Tibial nerve (tissue), 4 donors: ENCODE measurements around the gene DTX3. TPM values are rescaled to one million over a fixed set of nuclear protein-coding genes. Genes with fewer than 3 reads are reported as not detected.
"Not testable (repeated sequence)": the region's sequence is repeated elsewhere in the genome, so short reads cannot be mapped to it uniquely, and the experiment has no call there.

ENCODE experiments used
- DNase-seq, 2 donors: peaks; one replicate each; pipeline ENCODE4 v3.0.0-alpha.2; 2019; ENCODE audit warnings: low spot score in 2 of 2
- H3K27ac ChIP-seq, 4 donors: fragments of 200-600 bp; sonication (generic) in 3 of 4; one replicate each; pipeline ENCODE4 v1.5.1; 2017 to 2019; ENCODE audit warnings: mild to moderate bottlenecking in 1 of 4
- H3K27me3 ChIP-seq, 2 donors: fragments of 200-600 bp; sonication (generic) in 1 of 2; one replicate each; pipeline versions ENCODE4 v1.5.1 to v1.6.0; 2017 to 2019
- H3K36me3 ChIP-seq, 3 donors: fragments of 200-600 bp; sonication (generic); one replicate each; pipeline ENCODE4 v1.5.1; 2018 to 2019
- H3K4me1 ChIP-seq, 4 donors: fragments of 200-600 bp; sonication (generic) in 3 of 4; one replicate each; pipeline ENCODE4 v1.5.1; 2017 to 2019
- H3K4me3 ChIP-seq, 4 donors: fragments of 200-600 bp; sonication (generic) in 3 of 4; one replicate each; pipeline ENCODE4 v1.5.1; 2017 to 2019; ENCODE audit warnings: mild to moderate bottlenecking in 1 of 4, moderate library complexity in 1 of 4
- H3K9me3 ChIP-seq, 4 donors: fragments of 200-600 bp; sonication (generic) in 3 of 4; one replicate each; pipeline ENCODE4 v1.5.1; 2017 to 2019
- CTCF ChIP-seq, 5 experiments: fragments of 200-600 bp in 3 of 5; fragments of 450-650 bp in 2 of 5; sonication (generic) in 3 of 5; IDR thresholded peaks; one replicate each; pipeline ENCODE4 v1.5.1; 2016 to 2019; ENCODE audit warnings: antibody characterized with exemption in 5 of 5, mild to moderate bottlenecking in 3 of 5, moderate library complexity in 2 of 5
- EP300 ChIP-seq, 2 donors: sonication (generic); formaldehyde crosslinking; IDR thresholded peaks; one replicate each; pipeline ENCODE4 v1.6.1; 2017; ENCODE audit warnings: antibody characterized with exemption in 2 of 2, mild to moderate bottlenecking in 1 of 2
- POLR2A ChIP-seq, 2 donors: fragments of 450-650 bp; IDR thresholded peaks; one replicate each; pipeline ENCODE4 v1.6.1; 2017; ENCODE audit warnings: antibody characterized with exemption in 2 of 2, mild to moderate bottlenecking in 2 of 2, moderate library complexity in 2 of 2
- WGBS, 2 donors: methylation state at CpG; one replicate each; pipeline ENCODE4 v1.1.5; 2018; 5-methylcytosine and 5-hydroxymethylcytosine counted together
- total RNA-seq, 4 donors: library from RNA; depleted of rRNA; stranded (reverse); fragments of >200 nt; gene quantifications; one replicate each; pipeline ENCODE4 v1.1.0, GENCODE V29; 2016

The DTX3 gene
- total RNA-seq, 4 donors from 2014 or later, result 19.0 to 33.1 (median 28.1) TPM

DNA sequence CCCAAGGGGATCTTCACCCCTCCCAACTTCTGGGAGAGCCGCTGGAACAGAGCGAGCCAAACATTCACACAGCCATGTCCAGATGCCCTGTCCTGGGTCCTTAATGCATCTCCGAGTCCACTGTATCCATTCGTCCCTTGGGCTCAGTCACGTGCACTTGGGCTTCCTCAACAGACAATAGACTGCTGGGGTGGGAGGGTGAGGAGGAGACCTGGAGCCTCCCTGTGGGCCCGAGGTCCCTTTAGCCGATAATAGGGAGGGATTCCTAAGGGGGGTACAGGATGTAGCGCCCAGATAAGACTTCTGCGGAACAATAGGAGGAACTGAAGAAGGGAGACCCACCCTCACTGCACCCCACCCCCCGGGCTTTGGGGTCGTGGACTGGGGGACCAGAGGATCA lies 13.3 kb downstream of the DTX3 start:
- Histone ChIP-seq H3K27me3 (peaks cover 0 to 39% of the 10 kb centered on the region in 2 donors), H3K4me3 (no peak overlapping the region), H3K27ac (no peak overlapping the region), H3K36me3 (peaks cover 0 to 43% (median 0%) of the 10 kb centered on the region in 3 donors), H3K4me1 (peaks cover 0 to 50% (median 19%) of the 10 kb centered on the region in 4 donors), H3K9me3 (no peaks in the 10 kb centered on the region)
- TF ChIP-seq POLR2A (IDR thresholded peaks at IDR 0.05), result no peak
- TF ChIP-seq CTCF (IDR thresholded peaks at IDR 0.05), result no peak
- DNase-seq, result no peak
- 61 to 62% methylated on average over 10 to 11 of the region's 11 CpGs for WGBS, 2 donors

DNA sequence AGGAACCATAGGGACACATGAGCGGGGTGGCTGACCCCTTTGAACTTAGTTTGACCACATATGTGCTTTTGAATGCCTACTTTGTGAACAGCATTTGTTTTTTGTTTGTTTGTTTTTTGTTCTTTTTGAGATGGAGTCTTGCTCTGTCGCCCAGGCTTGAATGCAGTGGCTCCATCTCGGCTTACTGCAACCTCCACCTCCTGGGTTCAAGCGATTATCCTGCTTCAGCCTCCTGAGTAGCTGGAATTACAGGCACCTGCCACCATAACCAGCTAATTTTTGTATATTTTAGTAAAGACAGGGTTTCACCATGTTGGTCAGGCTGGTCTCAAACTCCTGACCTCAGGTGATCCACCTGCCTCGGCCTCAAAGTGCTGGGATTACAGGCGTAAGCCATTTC lies 13.8 kb downstream of the DTX3 start:
- H3K9me3 ChIP-seq, H3K4me3 ChIP-seq, DNase-seq, H3K27ac ChIP-seq: not testable (repeated sequence)
- Histone ChIP-seq H3K36me3 (peaks cover 0 to 43% (median 0%) of the 10 kb centered on the region in 3 donors), H3K4me1 (peaks cover 0 to 45% (median 19%) of the 10 kb centered on the region in 4 donors), H3K27me3 (peaks cover 0 to 39% of the 10 kb centered on the region in 2 donors)
- WGBS, 2 donors, result 91% methylated on average over 6 of the region's 6 CpGs

DNA sequence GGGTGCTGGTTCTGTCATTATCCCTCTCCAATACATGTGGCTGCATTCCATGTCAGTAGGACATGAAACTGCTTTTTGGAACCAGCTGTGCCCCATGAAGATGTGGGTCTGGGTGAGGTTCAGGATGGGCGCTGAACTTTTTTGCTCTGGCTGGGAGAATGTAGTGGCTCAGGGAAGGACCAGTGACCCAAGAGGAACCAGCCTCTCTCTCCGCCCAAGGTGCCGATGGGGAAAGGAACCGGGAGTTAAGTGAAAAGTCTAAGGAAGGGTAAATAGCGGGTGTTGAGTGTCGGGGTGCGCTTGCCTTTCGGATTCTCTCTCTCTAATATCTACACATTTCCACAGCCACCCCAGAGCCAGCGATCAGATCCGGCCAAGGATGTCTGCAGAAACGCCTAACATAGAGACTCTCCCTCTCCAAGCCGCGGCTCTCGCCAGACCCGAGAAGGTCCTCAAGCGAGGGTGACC lies 14.4 kb downstream of the DTX3 start:
- 57 to 64% methylated on average over 16 of the region's 16 CpGs for WGBS, 2 donors
- TF ChIP-seq EP300 (IDR thresholded peaks at IDR 0.05), result no peak
- no peak for TF ChIP-seq POLR2A (IDR thresholded peaks at IDR 0.05)
- TF ChIP-seq CTCF (IDR thresholded peaks at IDR 0.05), result no peak
- Histone ChIP-seq H3K4me3 (no peak overlapping the region), H3K27me3 (peaks cover 0 to 39% of the 10 kb centered on the region in 2 donors), H3K9me3 (no peaks in the 10 kb centered on the region), H3K4me1 (peaks cover 0 to 39% (median 16%) of the 10 kb centered on the region in 4 donors), H3K27ac (no peak overlapping the region), H3K36me3 (peaks cover 0 to 39% (median 0%) of the 10 kb centered on the region in 3 donors)
- DNase-seq, result no peak

DNA sequence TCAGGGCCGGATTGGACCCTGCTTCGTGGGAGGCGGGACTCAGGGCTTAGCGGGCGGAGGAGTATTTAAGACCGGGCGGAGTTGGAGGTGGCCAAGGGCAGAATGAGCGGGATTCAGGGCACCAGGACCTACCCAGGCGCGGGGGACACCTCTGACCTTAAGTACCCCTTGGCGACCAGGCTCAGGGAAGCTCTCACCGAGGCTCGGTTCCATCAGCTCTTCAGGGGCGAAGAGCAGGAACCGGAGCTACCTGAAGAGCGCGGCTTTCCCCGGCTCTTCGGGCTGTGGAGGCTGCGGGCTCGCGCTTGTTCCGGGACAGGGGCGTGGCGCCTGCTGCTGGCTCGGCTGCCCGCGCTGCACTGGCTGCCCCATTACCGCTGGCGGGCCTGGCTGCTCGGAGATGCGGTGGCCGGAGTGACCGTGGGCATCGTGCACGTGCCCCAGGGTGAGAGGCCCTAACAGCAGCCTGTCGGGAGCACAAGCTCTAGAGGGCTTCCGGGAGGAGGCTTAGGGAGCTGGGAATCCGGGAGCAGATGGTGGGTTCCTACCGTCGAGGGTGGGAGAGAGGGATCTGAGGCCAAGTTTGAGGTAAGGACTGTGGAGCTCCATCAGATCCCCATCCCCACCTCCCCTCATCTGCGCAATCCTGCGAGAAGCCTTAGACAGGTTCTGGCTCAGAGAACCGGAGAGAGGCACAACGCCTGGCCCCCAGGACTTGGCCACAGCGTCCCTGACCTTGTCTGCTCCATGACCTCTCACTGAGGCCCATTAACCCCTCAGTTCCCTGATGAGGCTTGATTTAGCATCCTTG lies 15.0 kb downstream of the DTX3 start:
- H3K27me3 ChIP-seq, result peaks cover 0 to 39% of the 10 kb centered on the region in 2 donors
- no peaks in the 10 kb centered on the region for H3K9me3 ChIP-seq
- TF ChIP-seq POLR2A (IDR thresholded peaks at IDR 0.05) (no peak), CTCF (IDR thresholded peaks at IDR 0.05) (no peak), EP300 (IDR thresholded peaks at IDR 0.05) (no peak)
- no peak overlapping the region for H3K4me3 ChIP-seq
- H3K27ac ChIP-seq, result no peak overlapping the region
- WGBS, 2 donors, result 46 to 54% methylated on average over 23 to 46 of the region's 46 CpGs
- DNase-seq, result no peak
- peaks cover 0 to 33% (median 0%) of the 10 kb centered on the region in 3 donors for H3K36me3 ChIP-seq
- peaks cover 0 to 33% (median 16%) of the 10 kb centered on the region in 4 donors for H3K4me1 ChIP-seq

- Histone ChIP-seq H3K36me3 (peaks cover 0 to 25% (median 0%) of the 10 kb centered on the region in 3 donors), H3K27me3 (peaks cover 0 to 39% of the 10 kb centered on the region in 2 donors), H3K9me3 (no peaks in the 10 kb centered on the region), H3K4me1 (peaks cover 0 to 32% (median 16%) of the 10 kb centered on the region in 4 donors), H3K27ac (no peak overlapping the region), H3K4me3 (no peak overlapping the region)
- WGBS, 2 donors, result 48 to 52% methylated on average over 11 to 13 of the region's 13 CpGs
- DNase-seq, result no peak
- TF ChIP-seq POLR2A (IDR thresholded peaks at IDR 0.05) (no peak), CTCF (IDR thresholded peaks at IDR 0.05) (no peak), EP300 (IDR thresholded peaks at IDR 0.05) (no peak)
Measured at GRCh38 chr12:57620245-57620935, 15.8 kb downstream of the DTX3 start.
